Endothelial cell of umbilical vein (primary cell): Measurements from ENCODE around the gene MALSU1. TPM values are rescaled to one million over a fixed set of nuclear protein-coding genes. Genes with fewer than 3 reads are reported as not detected.
A peak's percentile ranks its signal among the peaks of the same experiment; 100 is the strongest.

Experiments
- BruUV-seq: library from RNA; stranded (reverse); fragments of 400-500 nt; replicated peaks from 2 replicates; lab custom pipeline; 2021; lab: Mats Ljungman, UMichigan
- CTCF ChIA-PET: fragments of 300-600, 350-600 bp; sonication (Branson Sonifier 250); formaldehyde crosslinking; loops from one replicate; lab custom pipeline; 2021; ENCODE audit warnings: antibody characterized with exemption, inconsistent platforms; lab: Charles Lee
- POLR2A ChIA-PET: fragments of 300-600, 350-600 bp; sonication (Branson Sonifier 250); formaldehyde crosslinking; loops from one replicate; lab custom pipeline; 2021; ENCODE audit warnings: antibody characterized with exemption, inconsistent platforms; lab: Charles Lee
- DNase-seq: peaks from one replicate; pipeline ENCODE4 v3.0.0-alpha.2; 2011; ENCODE audit warnings: low read depth, low spot score
- FAIRE-seq: peaks from 2 replicates; lab custom pipeline; 2011; peaks lifted over from hg19 to GRCh38; lab: Jason Lieb, UNC
- H2AFZ ChIP-seq: 2 replicates; pipeline ENCODE4 v1.6.0; 2012; ENCODE audit warnings: low read depth, low read length, control low read depth, inconsistent platforms
- H3K27ac ChIP-seq: 2 replicates; pipeline ENCODE4 v1.5.1; 2011; ENCODE audit warnings: low read depth, mild to moderate bottlenecking, control low read depth, low read length, moderate library complexity; ENCODE audit not compliant: insufficient read depth
- H3K27me3 ChIP-seq, 2 experiments: 2 replicates each; pipeline versions ENCODE4 v1.6.0 to v1.6.1; 2011; ENCODE audit warnings: low read length in 2 of 2, mixed read lengths in 1 of 2; ENCODE audit not compliant: control insufficient read depth in 2 of 2, insufficient read depth in 2 of 2
- H3K36me3 ChIP-seq, 2 experiments: 2 replicates in 1 of 2; 3 replicates in 1 of 2; pipeline ENCODE4 v1.5.1; 2011; ENCODE audit warnings: low read length in 2 of 2, mild to moderate bottlenecking in 1 of 2, moderate library complexity in 1 of 2; ENCODE audit not compliant: control insufficient read depth in 2 of 2, insufficient read depth in 2 of 2; ENCODE audit errors: extremely low read depth in 1 of 2
- H3K4me1 ChIP-seq: 3 replicates; pipeline ENCODE4 v1.5.1; 2011; ENCODE audit warnings: mild to moderate bottlenecking, low read length; ENCODE audit not compliant: control insufficient read depth, insufficient read depth; ENCODE audit errors: extremely low read depth
- H3K4me2 ChIP-seq: 2 replicates; pipeline ENCODE4 v1.6.1; 2011; ENCODE audit warnings: low read length, control low read depth, mixed read lengths; ENCODE audit not compliant: insufficient read depth
- H3K4me3 ChIP-seq, 3 experiments: fragments of 200-600 bp in 1 of 3; sonication (generic), shearing (Covaris generic) in 1 of 3; replicated peaks in 1 of 3; 2 replicates each; pipeline ENCODE4 v1.5.1; 2011 to 2016; ENCODE audit warnings: control low read depth in 3 of 3, low read length in 3 of 3, mild to moderate bottlenecking in 2 of 3, inconsistent platforms in 1 of 3, low read depth in 1 of 3, moderate library complexity in 1 of 3; ENCODE audit not compliant: insufficient read depth in 1 of 3
- H3K79me2 ChIP-seq: 2 replicates; pipeline ENCODE4 v1.6.0; 2012; ENCODE audit warnings: low read length, inconsistent platforms; ENCODE audit not compliant: control insufficient read depth, insufficient read depth
- H3K9ac ChIP-seq: replicated peaks from 2 replicates; pipeline ENCODE3; 2011; ENCODE audit warnings: low read length, control low read depth; ENCODE audit not compliant: insufficient read depth; ENCODE audit errors: extremely low read depth
- H3K9me1 ChIP-seq: replicated peaks from 3 replicates; pipeline ENCODE4 v1.6.0; 2011; ENCODE audit warnings: mild to moderate bottlenecking, low read length; ENCODE audit not compliant: control insufficient read depth, insufficient read depth; ENCODE audit errors: extremely low read depth
- H3K9me3 ChIP-seq: replicated peaks from 2 replicates; pipeline ENCODE4 v1.5.1; 2012; ENCODE audit warnings: low read length, inconsistent platforms; ENCODE audit not compliant: control insufficient read depth, insufficient read depth
- H4K20me1 ChIP-seq: replicated peaks from 2 replicates; pipeline ENCODE3; 2011; ENCODE audit warnings: mild to moderate bottlenecking, low read length; ENCODE audit not compliant: control insufficient read depth, insufficient read depth; ENCODE audit errors: extremely low read depth
- EZH2 ChIP-seq: IDR thresholded peaks from 2 replicates; pipeline ENCODE4 v1.6.1; 2012; ENCODE audit warnings: borderline replicate concordance, low read depth, mild to moderate bottlenecking, moderate library complexity, low read length, inconsistent platforms; ENCODE audit not compliant: severe bottlenecking
- FOS ChIP-seq: IDR thresholded peaks from 2 replicates; pipeline ENCODE4 v1.6.1; 2011; ENCODE audit warnings: mild to moderate bottlenecking, low read length, moderate library complexity, borderline replicate concordance; ENCODE audit not compliant: insufficient read depth
- GATA2 ChIP-seq: IDR thresholded peaks from 2 replicates; pipeline ENCODE4 v1.7.0; 2011; ENCODE audit warnings: low read depth, mild to moderate bottlenecking, moderate library complexity, mixed read lengths, low read length; ENCODE audit not compliant: insufficient read length, insufficient read depth
- JUN ChIP-seq: IDR thresholded peaks from 2 replicates; pipeline ENCODE4 v1.6.1; 2011; ENCODE audit warnings: borderline replicate concordance, low read depth; ENCODE audit not compliant: insufficient read length, insufficient read depth
- MYC ChIP-seq: IDR thresholded peaks from one replicate; pipeline ENCODE4 v1.6.1; 2011; ENCODE audit warnings: mild to moderate bottlenecking, low read depth, low read length
- dilution Hi-C: fragments of 300-500 bp; cut with MboI; formaldehyde crosslinking; loops from one replicate; pipeline ENCODE4 v1.15.0; 2019; ENCODE audit warnings: low sequenced_read_pairs; ENCODE audit not compliant: extremely low pct_ligation_motif_present
- intact Hi-C: fragments of 100-400 bp; cut with micrococcal nuclease; formaldehyde crosslinking; loops from one replicate; pipeline ENCODE4 v1.10.0; 2022
- polyA plus RNA-seq, 4 experiments: library from polyadenylated mRNA; depleted of rRNA in 3 of 4; stranded (reverse) in 3 of 4; unstranded in 1 of 4; fragments of >200 nt; gene quantifications; 2 replicates each; pipeline versions ENCODE4 v1.2.1 to v1.2.3, GENCODE V29; 2011 to 2012; ENCODE audit warnings: missing spikeins in 1 of 4
- total RNA-seq: library from RNA; stranded (reverse); gene quantifications from 2 replicates; pipeline ENCODE4 v1.2.3, GENCODE V29; 2021
- TF ChIP-seq, protein P1 (sequence below): IDR thresholded peaks from 2 replicates; pipeline ENCODE4 v1.6.1; 2011; ENCODE audit not compliant: insufficient read depth, insufficient read length

MALSU1 gene
- total and polyA plus RNA-seq, 2 donors (not counting 3 experiments of a cell fraction or from before 2014, with no cell fraction given), result 62.6 to 68.0 TPM

DNA sequence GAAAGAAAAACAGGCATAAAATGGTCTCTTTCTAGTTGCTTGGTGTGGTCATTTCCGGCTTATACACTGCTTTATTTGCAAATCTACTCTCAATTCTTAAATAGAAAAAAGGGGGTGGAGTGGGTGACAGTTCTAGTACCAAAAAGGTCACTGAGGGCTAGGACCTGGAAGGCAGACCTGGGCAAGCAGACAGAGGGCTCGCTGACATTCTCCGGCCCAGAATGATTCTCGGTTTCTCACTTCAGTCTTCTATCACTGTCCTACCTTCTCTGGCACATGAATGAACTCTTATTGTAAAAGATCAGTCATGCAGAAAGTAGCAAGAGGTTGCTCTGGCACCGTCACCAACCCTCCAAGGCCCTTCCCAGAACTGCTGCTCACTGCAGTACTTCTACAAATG is 54.0 kb downstream of the MALSU1 start:
- ChIA-PET POLR2A (no interaction called here), CTCF (interaction anchor here (0.7 to 1.0 kb wide), 2 partner anchors 19 to 110 kb away, joined by 3 to 4 read pairs; no protein-coding TSS in a partner anchor)
- Histone ChIP-seq H3K27ac (no peak overlapping the region), H3K4me1 (peaks cover 54% of the 10 kb centered on the region), H3K9me3 (no peaks in the 10 kb centered on the region), H3K79me2 (peaks cover 32% of the 10 kb centered on the region), H3K9me1 (no peaks in the 10 kb centered on the region), H3K9ac (no peak overlapping the region), H3K4me2 (no peak overlapping the region), H4K20me1 (no peaks in the 10 kb centered on the region), H2AFZ (no peak overlapping the region), H3K36me3 (no peaks in the 10 kb centered on the region), H3K4me3 (no peak overlapping the region), H3K27me3 (no peaks in the 10 kb centered on the region)
- no peak for FAIRE-seq
- no peak for DNase-seq
- dilution Hi-C loops (no loop called here), intact Hi-C loops (no loop called here)
- TF ChIP-seq FOS (no peak), GATA2 (no peak), JUN (no peak), EZH2 (no peak), MYC (no peak)
- no TSS peak for BruUV-seq

DNA sequence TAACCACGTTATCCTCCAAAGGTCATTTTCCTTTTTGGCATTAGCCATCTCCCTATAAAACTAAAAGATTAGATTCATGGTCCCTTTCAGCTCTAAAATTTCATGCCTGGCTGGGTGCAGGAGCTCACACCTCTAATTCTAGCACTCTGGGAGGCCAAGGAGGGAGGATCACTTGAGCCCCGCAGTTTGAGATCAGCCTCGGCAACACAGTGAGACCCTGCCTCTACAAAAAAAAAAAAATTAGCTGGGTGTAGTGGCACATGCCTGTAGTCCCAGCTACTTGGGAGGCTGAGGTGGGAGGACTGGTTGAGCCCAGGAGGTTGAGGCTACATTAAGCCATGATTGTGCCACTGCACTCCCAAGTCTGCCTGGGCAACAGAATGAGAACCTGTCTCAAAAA is 57.0 kb downstream of the MALSU1 start:
- Histone ChIP-seq H3K36me3 (peaks cover 0 to 2% of the 10 kb centered on the region in 2 experiments), H3K4me2 (peak overlapping the region; percentile 40), H2AFZ (no peak overlapping the region), H3K9ac (no peak overlapping the region), H3K4me1 (peaks cover 36% of the 10 kb centered on the region), H3K27ac (peak overlapping the region; percentile 49), H3K4me3 (no peak overlapping the region), H3K27me3 (no peaks in the 10 kb centered on the region), H4K20me1 (no peaks in the 10 kb centered on the region), H3K9me3 (no peaks in the 10 kb centered on the region), H3K9me1 (no peaks in the 10 kb centered on the region), H3K79me2 (peaks cover 40% of the 10 kb centered on the region)
- FAIRE-seq, result no peak
- CTCF ChIA-PET, result interaction anchor here (0.6 to 1.1 kb wide), 6 partner anchors 22 to 107 kb away, joined by 3 to 4 read pairs (median 3); no protein-coding TSS in a partner anchor
- intact Hi-C loops (loop anchor here (2.0 to 5.0 kb wide), 5 partner anchors 57 to 165 kb away; partner anchors contain the start of gene MALSU1), dilution Hi-C loops (no loop called here)
- POLR2A ChIA-PET, result no interaction called here
- DNase-seq, result no peak
- TF ChIP-seq, protein P1, sequence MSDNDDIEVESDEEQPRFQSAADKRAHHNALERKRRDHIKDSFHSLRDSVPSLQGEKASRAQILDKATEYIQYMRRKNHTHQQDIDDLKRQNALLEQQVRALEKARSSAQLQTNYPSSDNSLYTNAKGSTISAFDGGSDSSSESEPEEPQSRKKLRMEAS, result no peak
- no peak for TF ChIP-seq FOS
- no peak for TF ChIP-seq GATA2
- TF ChIP-seq MYC, result no peak
- no TSS peak for BruUV-seq
